ENCODE results near the gene RAET1G.

RAET1G gene

GRCh38 chr6:149877659-149878058 lies 45.3 kb downstream of the RAET1G start:
- DNase-seq (ENCODE audit: low read depth, low spot score) = no peak
- in situ Hi-C loops (cut with HindIII; ENCODE audit: low sequenced_read_pairs) = no loop called here

GRCh38 chr6:149876241-149876933 lies 46.5 kb downstream of the RAET1G start:
- in situ Hi-C loops (cut with HindIII; ENCODE audit: low sequenced_read_pairs) = no loop called here
- TF ChIP-seq CTCF (IDR thresholded peaks at IDR 0.05; ENCODE audit: low read depth, low read length) = no peak

More at GRCh38 chr6:149877659-149878058, 45.3 kb downstream of the RAET1G start:
- no peak overlapping the region for H3K4me3 ChIP-seq (ENCODE audit: low read depth, low read length)
- no peak for TF ChIP-seq CTCF (IDR thresholded peaks at IDR 0.05; ENCODE audit: low read depth, low read length)

DNA sequence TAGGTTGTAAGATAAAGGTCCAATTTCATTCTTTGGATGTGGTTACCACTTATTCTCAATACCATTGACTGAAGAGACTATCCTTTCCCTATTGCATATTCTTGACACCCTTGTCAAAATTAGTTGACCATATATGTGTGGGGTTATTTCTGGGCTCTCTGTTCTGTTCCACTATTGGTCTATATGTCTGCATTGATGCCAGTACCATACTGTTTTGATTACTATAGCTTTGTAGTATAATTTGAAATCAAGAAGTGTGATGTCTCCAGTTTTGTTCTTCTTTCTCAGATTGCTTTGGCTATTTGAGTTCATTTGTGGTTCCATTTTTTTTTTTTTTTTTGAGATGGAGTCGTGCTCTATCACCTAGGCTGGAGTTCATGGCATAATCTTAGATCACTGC lies 50.7 kb downstream of the RAET1G start:
- no peak for TF ChIP-seq CTCF (IDR thresholded peaks at IDR 0.05; ENCODE audit: low read depth, low read length)
- DNase-seq (ENCODE audit: low read depth, low spot score) = no peak
- H3K4me3 ChIP-seq (ENCODE audit: low read depth, low read length) = no peak overlapping the region
- in situ Hi-C loops (cut with HindIII; ENCODE audit: low sequenced_read_pairs) = no loop called here

More at GRCh38 chr6:149876241-149876933, 46.5 kb downstream of the RAET1G start:
- no peak overlapping the region for H3K4me3 ChIP-seq (ENCODE audit: low read depth, low read length)
- DNase-seq (ENCODE audit: low read depth, low spot score) = no peak

DNA sequence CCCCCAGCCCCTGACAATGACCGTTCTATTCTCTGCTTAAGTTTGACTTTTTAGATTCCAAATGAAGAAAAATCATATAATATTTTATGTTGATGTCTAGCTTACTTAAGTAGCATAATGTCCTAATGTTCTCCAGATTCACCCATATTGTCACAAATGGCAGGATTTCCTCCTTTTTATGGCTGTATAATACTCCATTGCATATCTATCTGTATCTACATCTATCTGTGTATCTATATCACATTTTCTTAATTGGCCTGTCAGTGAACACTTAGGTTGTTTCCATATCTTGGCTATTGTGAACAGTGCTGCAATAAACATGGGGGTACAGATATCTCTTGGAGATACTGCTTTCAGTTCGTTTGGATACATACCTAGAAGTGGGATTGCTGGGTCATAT lies 51.7 kb downstream of the RAET1G start:
- TF ChIP-seq CTCF (IDR thresholded peaks at IDR 0.05; ENCODE audit: low read depth, low read length) = no peak
- DNase-seq (ENCODE audit: low read depth, low spot score) = no peak
- H3K4me3 ChIP-seq (ENCODE audit: low read depth, low read length) = no peak overlapping the region
- in situ Hi-C loops (cut with HindIII; ENCODE audit: low sequenced_read_pairs) = no loop called here

- no peak overlapping the region for H3K4me3 ChIP-seq (ENCODE audit: low read depth, low read length)
- in situ Hi-C loops (cut with HindIII; ENCODE audit: low sequenced_read_pairs) = no loop called here
- no peak for DNase-seq (ENCODE audit: low read depth, low spot score)
- TF ChIP-seq CTCF (IDR thresholded peaks at IDR 0.05; ENCODE audit: low read depth, low read length) = no peak
These were observed 53.5 kb downstream of the RAET1G start for GRCh38 chr6:149869275-149869892.

GRCh38 chr6:149867876-149868640 lies 54.9 kb downstream of the RAET1G start:
- H3K4me3 ChIP-seq (ENCODE audit: low read depth, low read length) = no peak overlapping the region
- no peak for TF ChIP-seq CTCF (IDR thresholded peaks at IDR 0.05; ENCODE audit: low read depth, low read length)
- in situ Hi-C loops (cut with HindIII; ENCODE audit: low sequenced_read_pairs) = no loop called here
- no peak for DNase-seq (ENCODE audit: low read depth, low spot score)

Measured in astrocyte of the spinal cord (primary cell).